HFFc6 (cell line): Measurements from ENCODE around the gene PC. TPM values are rescaled to one million over a fixed set of nuclear protein-coding genes. Genes with fewer than 3 reads are reported as not detected.

Experiments
- DNase-seq: peaks from one replicate; pipeline ENCODE4 v3.0.0-alpha.2; 2018
- H3K27ac Mint-ChIP-seq: 2 replicates; pipeline ENCODE4 v1.8.0; 2020; ENCODE audit warnings: mild to moderate bottlenecking, mixed read lengths
- H3K27me3 Mint-ChIP-seq: 2 replicates; pipeline ENCODE4 v1.8.0; 2021; ENCODE audit warnings: mild to moderate bottlenecking, moderate library complexity, mixed read lengths; ENCODE audit not compliant: insufficient read depth
- H3K36me3 Mint-ChIP-seq: 2 replicates; pipeline ENCODE4 v1.8.0; 2021; ENCODE audit warnings: low read depth, mixed read lengths
- H3K4me1 Mint-ChIP-seq: 2 replicates; pipeline ENCODE4 v1.8.0; 2020; ENCODE audit warnings: low read depth, mixed read lengths
- H3K4me3 Mint-ChIP-seq: 2 replicates; pipeline ENCODE4 v1.8.0; 2020; ENCODE audit warnings: mild to moderate bottlenecking, moderate library complexity, mixed read lengths
- H3K9me3 Mint-ChIP-seq: 2 replicates; pipeline ENCODE4 v1.8.0; 2020; ENCODE audit warnings: mild to moderate bottlenecking, mixed read lengths
- total RNA-seq, 6 experiments: library from RNA; stranded (reverse); fragmentation: NEBNext Ultra II Directional; extraction: Animal tissue kit (Norgen Biotek cat#: 25700); gene quantifications; 2 replicates in 1 of 6; 3 replicates in 5 of 6; pipeline ENCODE4 v1.2.3, GENCODE V29; 2021
- TF ChIP-seq, protein P1 (sequence below): fragments of 200-600 bp; sonication (generic); IDR thresholded peaks from 2 replicates; pipeline ENCODE4 v1.5.0; 2021; ENCODE audit warnings: antibody characterized with exemption, mild to moderate bottlenecking

The PC gene
- total RNA-seq, 6 experiments from 2014 or later = 13.2 to 21.8 (median 19.3) TPM

DNA sequence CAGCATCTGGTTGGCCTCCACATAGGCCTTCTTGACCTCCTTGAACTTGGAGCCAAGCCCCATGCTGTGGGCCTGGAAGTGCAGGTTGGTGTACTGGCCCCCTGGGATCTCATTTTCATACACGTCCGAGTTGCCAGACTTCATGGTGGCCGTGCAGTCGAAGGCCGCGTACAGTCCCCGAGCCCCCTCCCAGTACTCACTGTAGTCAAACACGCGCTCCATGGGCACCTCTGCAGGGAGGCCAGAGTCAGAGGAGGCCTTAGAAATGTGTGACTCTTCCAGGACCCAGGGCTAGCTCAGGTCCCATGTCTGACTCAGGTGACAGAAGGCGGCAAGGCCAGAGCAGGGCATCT, 108.0 kb downstream of the PC start:
- Mint-ChIP-seq H3K27me3 (peaks cover 9% of the 10 kb centered on the region), H3K4me1 (peaks cover 8% of the 10 kb centered on the region), H3K27ac (no peak overlapping the region), H3K36me3 (0 out of 2 replicates have a peak, but pooled peaks cover 4% of the 10 kb centered on the region), H3K9me3 (no peaks in the 10 kb centered on the region), H3K4me3 (no peak overlapping the region)
- no peak for DNase-seq
- TF ChIP-seq, protein P1, sequence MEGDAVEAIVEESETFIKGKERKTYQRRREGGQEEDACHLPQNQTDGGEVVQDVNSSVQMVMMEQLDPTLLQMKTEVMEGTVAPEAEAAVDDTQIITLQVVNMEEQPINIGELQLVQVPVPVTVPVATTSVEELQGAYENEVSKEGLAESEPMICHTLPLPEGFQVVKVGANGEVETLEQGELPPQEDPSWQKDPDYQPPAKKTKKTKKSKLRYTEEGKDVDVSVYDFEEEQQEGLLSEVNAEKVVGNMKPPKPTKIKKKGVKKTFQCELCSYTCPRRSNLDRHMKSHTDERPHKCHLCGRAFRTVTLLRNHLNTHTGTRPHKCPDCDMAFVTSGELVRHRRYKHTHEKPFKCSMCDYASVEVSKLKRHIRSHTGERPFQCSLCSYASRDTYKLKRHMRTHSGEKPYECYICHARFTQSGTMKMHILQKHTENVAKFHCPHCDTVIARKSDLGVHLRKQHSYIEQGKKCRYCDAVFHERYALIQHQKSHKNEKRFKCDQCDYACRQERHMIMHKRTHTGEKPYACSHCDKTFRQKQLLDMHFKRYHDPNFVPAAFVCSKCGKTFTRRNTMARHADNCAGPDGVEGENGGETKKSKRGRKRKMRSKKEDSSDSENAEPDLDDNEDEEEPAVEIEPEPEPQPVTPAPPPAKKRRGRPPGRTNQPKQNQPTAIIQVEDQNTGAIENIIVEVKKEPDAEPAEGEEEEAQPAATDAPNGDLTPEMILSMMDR = no peak

DNA sequence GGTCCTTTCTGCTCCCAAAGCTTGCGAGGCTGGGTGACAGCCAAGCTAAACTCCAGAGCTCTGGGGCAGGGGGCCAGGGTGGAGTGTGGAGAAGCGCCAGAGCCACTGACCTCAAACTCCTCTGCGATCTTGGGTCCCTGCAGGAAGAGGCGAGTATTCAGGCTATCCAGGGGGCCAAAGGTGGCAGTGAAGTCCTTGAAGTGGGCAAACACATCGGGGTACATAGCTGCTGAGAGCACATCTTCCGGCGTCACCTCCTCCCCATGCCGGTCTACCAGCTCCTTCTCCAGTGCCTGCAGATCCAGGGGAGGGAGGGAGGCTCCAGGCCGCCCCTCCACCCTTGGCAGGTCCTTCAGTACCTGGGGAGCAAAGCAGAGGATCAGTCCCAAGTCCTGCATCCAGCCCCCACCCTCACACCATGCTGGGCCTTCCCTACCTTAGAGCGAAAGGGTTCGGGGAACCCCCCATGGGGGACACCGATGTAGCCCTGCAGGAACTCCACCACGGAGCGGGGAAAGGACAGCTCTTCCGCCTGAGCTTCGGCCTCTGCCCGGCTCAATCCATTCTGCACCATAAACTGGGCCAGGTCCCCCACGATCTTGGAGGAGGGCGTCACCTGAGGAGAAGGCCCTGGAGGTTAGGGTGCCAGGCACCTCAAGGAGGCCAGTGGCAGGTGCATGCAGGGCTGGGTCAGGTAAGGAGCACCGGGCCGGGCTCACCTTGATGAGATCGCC, 108.5 kb downstream of the PC start:
- peaks cover 9% of the 10 kb centered on the region for H3K27me3 Mint-ChIP-seq
- no peak overlapping the region for H3K27ac Mint-ChIP-seq
- TF ChIP-seq, protein P1 = no peak
- H3K4me3 Mint-ChIP-seq = no peak overlapping the region
- H3K4me1 Mint-ChIP-seq = peaks cover 14% of the 10 kb centered on the region
- no peaks in the 10 kb centered on the region for H3K9me3 Mint-ChIP-seq
- 0 out of 2 replicates have a peak, but pooled peaks cover 4% of the 10 kb centered on the region for H3K36me3 Mint-ChIP-seq
- no peak for DNase-seq

DNA sequence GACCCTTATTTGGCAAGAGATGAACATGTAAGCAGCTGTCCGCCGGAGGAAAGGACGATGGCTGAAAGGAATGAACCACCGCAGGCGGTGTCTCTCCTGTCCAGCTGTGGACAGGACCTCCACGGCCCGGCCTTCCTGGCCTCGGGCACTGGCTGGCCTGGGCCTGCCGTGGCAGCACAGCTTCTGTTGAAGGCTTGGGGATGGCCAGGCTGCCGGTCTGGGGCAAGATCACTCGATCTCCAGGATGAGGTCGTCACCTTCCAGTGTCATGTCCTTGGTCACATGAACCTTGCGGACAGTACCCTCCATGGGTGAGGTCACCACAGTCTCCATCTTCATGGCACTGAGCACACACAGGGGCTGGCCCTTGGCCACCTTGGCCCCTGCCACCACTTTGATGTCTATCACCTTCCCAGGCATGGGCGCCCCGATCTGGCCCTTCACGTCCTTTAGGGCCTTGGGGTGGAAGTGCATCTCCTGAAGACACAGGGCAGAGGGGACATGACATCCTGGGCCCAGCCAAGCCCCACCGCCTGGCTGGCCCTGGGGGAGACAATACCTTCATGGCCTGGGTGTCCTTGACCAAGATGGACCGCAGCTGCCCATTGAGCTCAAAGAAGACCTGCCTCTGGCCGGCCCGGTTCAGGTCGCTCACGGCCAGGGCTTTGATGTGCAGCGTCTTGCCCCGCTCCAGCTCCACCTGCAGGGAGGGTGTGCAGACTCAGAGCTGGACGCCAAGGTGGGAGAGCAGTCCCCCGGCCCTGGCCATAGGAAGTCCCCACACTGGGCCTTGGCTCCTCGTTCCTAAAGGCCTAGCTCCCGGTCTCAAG, 109.3 kb downstream of the PC start:
- peaks cover 9% of the 10 kb centered on the region for H3K27me3 Mint-ChIP-seq
- H3K36me3 Mint-ChIP-seq = 0 out of 2 replicates have a peak, but pooled peaks cover 7% of the 10 kb centered on the region
- no peaks in the 10 kb centered on the region for H3K9me3 Mint-ChIP-seq
- H3K4me3 Mint-ChIP-seq = no peak overlapping the region
- TF ChIP-seq, protein P1 = no peak
- no peak overlapping the region for H3K27ac Mint-ChIP-seq
- peaks cover 22% of the 10 kb centered on the region for H3K4me1 Mint-ChIP-seq
- DNase-seq = no peak

DNA sequence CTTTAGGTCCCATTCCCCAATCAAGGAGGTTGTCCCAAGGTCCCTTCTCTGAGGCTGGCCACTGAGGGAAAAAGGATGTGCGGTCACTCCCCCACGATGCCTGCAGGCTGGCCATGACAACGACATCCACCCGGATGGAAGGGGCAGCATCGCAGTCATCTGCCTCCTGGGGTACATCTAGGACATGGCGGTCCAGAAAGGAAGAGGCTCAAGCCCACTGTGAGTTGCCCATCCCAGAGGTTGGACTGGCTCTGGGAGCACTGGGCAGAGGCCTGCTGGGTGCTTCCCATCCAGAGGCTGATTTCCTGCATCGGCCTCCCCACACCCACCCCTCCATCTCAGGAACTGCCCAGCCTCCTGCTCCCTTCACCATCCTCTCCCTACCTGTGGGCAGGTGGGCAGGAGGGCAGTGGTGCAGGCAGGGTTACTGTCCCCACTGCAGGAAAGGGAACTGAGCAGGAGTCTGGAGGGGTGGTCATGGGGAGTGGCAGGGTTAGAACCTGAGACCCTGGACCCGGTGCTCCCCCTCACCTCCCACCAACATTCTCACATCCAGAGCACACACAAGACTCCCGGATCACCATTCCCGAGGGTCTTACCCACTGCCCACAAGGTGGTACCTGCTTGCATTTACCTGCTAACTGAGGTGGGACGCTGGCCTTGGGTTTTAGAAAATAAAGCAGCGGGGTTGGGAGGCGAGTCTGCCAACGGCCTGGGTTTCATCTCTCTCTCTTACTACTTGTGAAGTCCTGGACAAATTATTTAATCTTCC, 110.5 kb downstream of the PC start:
- H3K27me3 Mint-ChIP-seq = peaks cover 9% of the 10 kb centered on the region
- no peaks in the 10 kb centered on the region for H3K9me3 Mint-ChIP-seq
- H3K4me3 Mint-ChIP-seq = no peak overlapping the region
- TF ChIP-seq, protein P1 = no peak
- 0 out of 2 replicates have a peak, but pooled peaks cover 8% of the 10 kb centered on the region for H3K36me3 Mint-ChIP-seq
- H3K4me1 Mint-ChIP-seq = peaks cover 24% of the 10 kb centered on the region
- no peak overlapping the region for H3K27ac Mint-ChIP-seq
- DNase-seq = no peak

DNA sequence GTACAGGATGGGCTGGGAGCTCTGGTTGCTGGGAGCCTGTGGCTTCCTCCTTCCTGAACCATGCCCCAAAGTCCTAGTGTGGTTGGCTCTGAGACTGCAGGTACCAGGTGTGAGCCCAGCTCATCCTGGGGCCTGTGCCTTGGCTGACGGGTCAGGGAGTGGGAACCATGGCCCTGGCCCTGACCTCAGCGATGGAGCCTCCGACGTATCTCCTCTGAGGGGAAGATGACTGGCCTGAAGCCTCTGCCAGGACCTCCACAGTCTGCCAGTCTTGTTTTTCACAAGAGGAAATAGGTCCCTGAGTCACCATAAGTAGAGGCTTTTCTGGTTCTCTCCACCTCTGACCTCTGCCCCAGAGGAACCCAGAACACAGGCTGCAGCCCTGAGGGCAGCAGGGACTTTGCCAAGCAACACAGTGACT, 111.5 kb downstream of the PC start:
- TF ChIP-seq, protein P1 = no peak
- H3K4me3 Mint-ChIP-seq = no peak overlapping the region
- peaks cover 9% of the 10 kb centered on the region for H3K27me3 Mint-ChIP-seq
- peaks cover 32% of the 10 kb centered on the region for H3K4me1 Mint-ChIP-seq
- no peak for DNase-seq
- no peaks in the 10 kb centered on the region for H3K9me3 Mint-ChIP-seq
- peaks cover 16% of the 10 kb centered on the region for H3K36me3 Mint-ChIP-seq
- no peak overlapping the region for H3K27ac Mint-ChIP-seq
